PC-9 (cell line): ENCODE data around the gene L3MBTL1.

ENCODE experiments used
- CTCF ChIP-seq: fragments of 200-600 bp; sonication (generic); conservative IDR thresholded peaks from 2 replicates; pipeline ENCODE4 v1.6.1; 2017; ENCODE audit warnings: mixed run types, antibody characterized with exemption, mild to moderate bottlenecking, moderate library complexity
- EZH2 ChIP-seq: fragments of 200-600 bp; sonication (generic); IDR thresholded peaks from 2 replicates; pipeline ENCODE4 v1.8.0; 2017; ENCODE audit warnings: antibody characterized with exemption, low read depth

- TF ChIP-seq CTCF, result no peak
- no peak for TF ChIP-seq EZH2
Measured at GRCh38 chr20:43472671-43473380, 34.7 kb upstream of the L3MBTL1 start.
